ENCODE measurements around the gene PDAP1.
A peak's percentile ranks its signal among the peaks of the same experiment; 100 is the strongest.

PDAP1 gene

GRCh38 chr7:99424932-99425730 lies 16.7 kb upstream of the PDAP1 start:
- DNase-seq (ENCODE audit: low spot score): no peak

GRCh38 chr7:99422625-99423024 lies 14.2 kb upstream of the PDAP1 start:
- DNase-seq (ENCODE audit: low spot score): no peak

GRCh38 chr7:99422186-99422585 lies 13.8 kb upstream of the PDAP1 start:
- peak; percentile 38 for DNase-seq (ENCODE audit: low spot score)

GRCh38 chr7:99420986-99421385 lies 12.6 kb upstream of the PDAP1 start:
- DNase-seq (ENCODE audit: low spot score): no peak

- DNase-seq (ENCODE audit: low spot score): no peak
Observed at GRCh38 chr7:99420213-99420612, 11.8 kb upstream of the PDAP1 start.

GRCh38 chr7:99419323-99420021 lies 11.1 kb upstream of the PDAP1 start:
- DNase-seq (ENCODE audit: low spot score): no peak

- no peak for DNase-seq (ENCODE audit: low spot score)
Observed at GRCh38 chr7:99418260-99418659, 9.9 kb upstream of the PDAP1 start.

GRCh38 chr7:99415513-99416127 lies 7.2 kb upstream of the PDAP1 start:
- DNase-seq (ENCODE audit: low spot score): peak; percentile 44

DNA sequence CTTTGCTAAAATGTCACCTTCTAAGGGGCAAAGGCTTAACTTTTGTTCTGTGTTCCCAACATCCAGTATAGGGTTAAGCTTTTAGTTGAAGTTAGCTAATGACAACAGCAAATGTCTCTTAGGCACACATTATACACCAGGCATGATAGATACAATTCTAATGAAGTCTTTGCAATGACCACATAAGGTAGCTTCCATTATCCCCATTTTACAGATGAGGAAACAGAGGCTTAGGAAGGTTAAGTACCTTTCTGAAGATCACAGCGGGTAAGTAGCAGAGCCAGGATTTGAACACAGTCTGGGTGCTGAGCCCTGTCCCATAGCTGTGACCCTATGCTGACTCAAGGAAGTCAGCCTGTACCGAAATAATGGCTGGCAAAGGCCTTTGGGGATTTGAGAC lies 2.2 kb upstream of the PDAP1 start:
- DNase-seq (ENCODE audit: low spot score): no peak

- peak; percentile 50 for DNase-seq (ENCODE audit: low spot score)
Observed at GRCh38 chr7:99409806-99410205, 1.4 kb upstream of the PDAP1 start.

GRCh38 chr7:99409192-99409572 lies 785 bp upstream of the PDAP1 start:
- no peak for DNase-seq (ENCODE audit: low spot score)

- DNase-seq (ENCODE audit: low spot score): peak; percentile 61
Observed at GRCh38 chr7:99407872-99408378, 472 bp downstream of the PDAP1 start.

GRCh38 chr7:99406557-99406956 lies 1.8 kb downstream of the PDAP1 start:
- DNase-seq (ENCODE audit: low spot score): no peak

GRCh38 chr7:99404977-99405320 lies 3.4 kb downstream of the PDAP1 start:
- DNase-seq (ENCODE audit: low spot score): no peak

DNA sequence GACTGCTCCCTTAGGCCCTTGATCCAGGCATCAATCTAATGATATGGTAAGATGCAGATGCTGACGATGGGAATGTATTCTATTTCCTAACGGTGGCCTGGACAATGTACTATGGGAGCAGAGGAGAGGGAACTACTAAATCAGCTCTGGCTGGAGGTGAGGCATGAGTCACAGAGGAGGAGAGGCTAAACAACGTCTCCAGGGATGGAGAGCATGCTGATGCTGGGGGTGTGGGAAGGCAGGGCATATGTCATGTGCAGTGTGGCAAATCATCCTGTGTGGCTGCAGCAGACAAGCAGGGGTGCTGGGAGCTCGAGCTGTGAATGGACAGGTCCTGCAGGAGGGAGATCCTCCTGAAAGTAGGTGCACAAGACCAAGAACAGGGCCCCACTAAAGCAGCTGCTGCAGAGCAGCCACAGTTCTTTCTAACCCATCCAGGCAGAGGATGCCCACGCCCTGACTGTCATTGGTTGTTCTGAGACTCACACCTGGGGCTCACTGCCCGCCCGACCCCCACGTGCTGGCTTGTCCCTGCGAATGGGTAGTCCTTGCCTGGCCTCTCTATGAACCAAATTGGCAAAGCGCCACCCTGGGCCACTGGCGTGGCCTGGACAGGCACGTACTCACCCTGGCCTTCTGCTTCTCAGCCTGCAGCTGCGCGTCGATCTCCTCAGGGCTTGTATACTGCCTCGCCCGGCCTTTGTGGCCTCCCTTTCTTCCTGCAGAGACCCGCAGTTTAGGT lies 4.0 kb downstream of the PDAP1 start:
- no peak for DNase-seq (ENCODE audit: low spot score)

DNA sequence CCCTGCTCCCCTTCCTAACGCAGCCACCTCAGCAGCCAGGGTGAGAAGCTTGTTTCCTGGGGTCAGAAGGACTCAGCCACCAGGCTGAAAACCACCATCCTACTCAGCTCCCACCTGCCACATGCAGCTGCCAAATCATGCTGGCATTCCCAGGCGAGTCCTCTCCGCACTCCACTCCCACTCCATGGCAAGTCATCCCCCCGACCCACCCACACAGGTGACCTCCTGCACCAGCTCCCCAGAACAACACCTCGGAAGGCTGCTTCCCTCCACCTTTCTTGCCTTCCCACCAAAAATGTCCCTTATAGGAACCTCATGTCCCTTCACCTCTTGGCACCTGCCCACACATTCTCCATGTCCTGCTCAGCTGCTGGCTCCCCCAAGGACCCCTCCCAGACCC lies 4.6 kb downstream of the PDAP1 start:
- no peak for DNase-seq (ENCODE audit: low spot score)

- no peak for DNase-seq (ENCODE audit: low spot score)
Observed at GRCh38 chr7:99402854-99403253, 5.5 kb downstream of the PDAP1 start.

DNA sequence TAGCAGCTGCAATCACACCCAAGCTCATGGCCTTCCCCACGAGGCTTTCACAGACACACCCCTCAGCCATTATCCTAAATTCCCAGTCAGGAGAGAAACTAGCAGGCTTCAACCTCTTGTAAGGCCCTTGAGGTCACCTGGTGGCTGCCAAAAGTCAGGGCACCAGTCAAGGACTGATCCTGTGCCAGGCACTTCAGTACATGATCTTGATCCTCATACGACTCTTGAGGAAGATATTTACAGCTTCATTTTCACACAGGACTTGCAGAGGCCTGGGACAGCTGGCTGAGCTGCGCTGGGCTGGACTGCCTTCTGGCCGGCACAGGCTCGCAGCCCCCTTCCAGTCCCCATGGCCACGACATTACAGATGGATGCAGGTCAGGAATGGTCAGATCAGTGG lies 8.8 kb downstream of the PDAP1 start:
- DNase-seq (ENCODE audit: low spot score): no peak

DNA sequence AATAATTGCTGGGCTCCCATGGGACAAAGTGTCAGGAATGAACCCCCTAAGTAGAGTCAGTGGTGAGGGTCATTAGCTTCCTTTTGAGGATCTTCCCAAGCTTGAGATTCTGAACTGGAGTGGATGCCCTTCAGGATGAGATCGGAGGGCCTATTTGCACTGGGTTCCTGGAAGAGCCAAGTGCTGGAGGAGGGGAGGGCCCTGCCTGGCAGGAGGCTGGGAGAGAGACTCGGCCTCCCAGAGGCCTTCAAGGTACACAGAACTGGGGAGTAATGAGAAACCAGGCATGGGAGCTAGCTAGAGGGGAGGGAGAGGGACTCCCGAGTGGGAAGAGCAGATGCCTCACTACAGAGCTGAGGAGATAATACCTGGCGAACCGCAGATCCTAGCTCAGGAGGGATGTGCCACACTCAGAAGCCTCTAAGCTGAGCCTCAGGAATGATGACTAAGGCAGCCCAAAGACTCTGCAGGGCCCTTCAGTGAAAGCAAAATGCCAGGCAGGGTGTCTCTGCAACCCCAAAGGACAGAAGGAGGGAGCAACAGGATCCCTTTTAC lies 9.4 kb downstream of the PDAP1 start:
- DNase-seq (ENCODE audit: low spot score): no peak

- no peak for DNase-seq (ENCODE audit: low spot score)
Observed at GRCh38 chr7:99397297-99397983, 11.0 kb downstream of the PDAP1 start.
